ENCODE results near the gene SLC25A17.
"Not testable (repeated sequence)": the region's sequence is repeated elsewhere in the genome, so short reads cannot be mapped to it uniquely, and the experiment has no call there.

SLC25A17 gene

DNA sequence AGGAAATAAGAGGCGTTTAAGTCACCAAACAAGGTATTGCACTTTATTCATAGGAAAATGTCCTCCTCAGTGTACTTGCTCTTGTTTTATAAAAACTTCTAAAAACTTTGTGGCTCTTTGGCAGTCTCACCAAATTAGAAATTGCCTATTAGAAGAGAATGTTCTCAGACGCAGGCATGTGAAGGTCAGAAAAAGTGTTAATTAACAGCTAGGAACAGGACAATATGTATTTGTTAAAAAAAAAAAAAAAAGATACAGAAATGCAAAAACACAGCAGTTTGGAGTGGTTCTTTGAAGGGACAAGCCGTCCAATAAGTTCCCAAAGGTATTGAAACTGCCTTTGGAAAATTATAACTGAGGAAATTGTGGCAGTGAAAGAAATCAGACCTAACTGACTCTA lies 67.9 kb downstream of the SLC25A17 start:
- no peak for DNase-seq

DNA sequence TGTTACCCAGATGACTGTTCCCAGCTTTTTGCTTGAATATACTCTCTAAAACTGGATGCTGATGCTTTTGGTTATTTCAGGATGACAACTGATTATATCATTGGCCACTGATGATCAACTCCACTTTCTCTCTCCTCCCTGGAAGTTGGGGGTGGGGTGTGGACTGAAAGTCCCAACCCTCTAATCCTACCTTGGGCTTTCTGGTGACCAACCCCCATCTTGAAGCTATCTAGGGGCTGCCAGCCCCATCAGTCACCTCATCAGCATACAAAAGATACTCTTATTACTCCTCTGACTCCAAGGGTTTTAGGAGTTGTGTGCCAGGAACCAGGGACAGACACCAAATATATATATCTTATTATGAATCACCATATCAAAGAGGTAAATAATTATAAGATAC lies 69.3 kb downstream of the SLC25A17 start:
- DNase-seq: no peak

DNA sequence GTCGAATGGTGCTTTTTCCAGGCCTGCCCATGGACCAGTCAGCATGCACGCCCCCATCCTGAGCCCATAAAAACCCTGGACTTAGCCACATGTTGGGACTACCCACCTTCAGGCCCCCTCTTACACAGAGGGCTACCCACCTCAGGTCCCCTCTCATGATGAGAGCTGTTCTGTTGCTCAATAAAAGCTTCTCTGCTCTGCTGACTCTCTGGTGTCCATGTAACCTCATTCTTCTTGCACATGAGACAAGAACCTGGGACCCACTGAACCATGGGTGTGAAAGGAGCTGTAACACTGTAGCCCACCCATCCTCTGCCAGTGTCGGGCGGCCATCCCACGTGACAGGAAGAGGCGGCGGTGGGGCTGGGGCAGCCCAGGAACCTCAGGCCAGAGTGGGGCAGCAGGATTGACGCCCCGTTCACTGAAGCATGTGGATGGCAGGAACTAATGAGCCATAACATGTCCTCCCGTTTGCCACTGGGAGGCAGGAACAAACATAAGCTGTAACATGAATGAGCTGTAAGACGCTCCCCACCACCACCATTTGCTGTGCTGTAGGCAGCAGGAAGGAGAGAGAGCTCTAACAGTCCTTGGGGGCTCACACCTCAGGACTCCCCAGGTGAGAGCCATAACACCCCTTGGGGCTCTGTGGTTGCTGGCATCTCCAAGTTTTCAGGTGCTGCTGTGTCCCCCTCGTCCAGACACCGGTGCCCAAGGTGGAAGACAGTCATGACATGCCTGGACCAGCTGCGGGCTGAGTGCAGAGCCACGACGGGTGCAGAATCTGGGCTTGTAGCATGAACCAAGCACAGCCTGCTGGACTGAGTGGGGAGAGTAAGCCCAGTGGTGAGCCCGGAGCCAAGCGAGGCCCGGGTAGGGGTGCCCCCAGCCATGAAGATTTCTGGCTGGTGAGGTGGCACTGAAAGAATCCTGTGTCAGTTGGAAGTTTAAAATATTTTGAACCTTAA lies 70.5 kb downstream of the SLC25A17 start:
- no peak for DNase-seq

DNA sequence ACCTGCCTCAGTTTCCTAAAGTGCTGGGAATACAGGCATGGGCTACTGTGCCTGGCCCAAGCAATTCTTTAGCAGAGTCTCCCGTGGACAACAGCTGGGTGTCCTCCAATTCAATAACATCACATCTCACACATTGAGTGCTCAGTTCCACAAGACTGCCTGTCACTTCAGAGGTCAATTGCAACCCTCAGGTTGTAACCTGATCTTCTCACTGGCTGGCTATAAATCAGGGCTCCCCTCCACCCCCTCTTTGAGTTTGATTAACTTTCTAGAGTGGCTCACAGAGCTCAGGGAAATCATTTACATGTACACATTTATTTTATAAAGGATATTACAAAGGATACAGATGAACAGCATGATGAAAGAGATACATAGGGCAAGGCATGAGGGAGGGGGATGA lies 71.8 kb downstream of the SLC25A17 start:
- DNase-seq: no peak

DNA sequence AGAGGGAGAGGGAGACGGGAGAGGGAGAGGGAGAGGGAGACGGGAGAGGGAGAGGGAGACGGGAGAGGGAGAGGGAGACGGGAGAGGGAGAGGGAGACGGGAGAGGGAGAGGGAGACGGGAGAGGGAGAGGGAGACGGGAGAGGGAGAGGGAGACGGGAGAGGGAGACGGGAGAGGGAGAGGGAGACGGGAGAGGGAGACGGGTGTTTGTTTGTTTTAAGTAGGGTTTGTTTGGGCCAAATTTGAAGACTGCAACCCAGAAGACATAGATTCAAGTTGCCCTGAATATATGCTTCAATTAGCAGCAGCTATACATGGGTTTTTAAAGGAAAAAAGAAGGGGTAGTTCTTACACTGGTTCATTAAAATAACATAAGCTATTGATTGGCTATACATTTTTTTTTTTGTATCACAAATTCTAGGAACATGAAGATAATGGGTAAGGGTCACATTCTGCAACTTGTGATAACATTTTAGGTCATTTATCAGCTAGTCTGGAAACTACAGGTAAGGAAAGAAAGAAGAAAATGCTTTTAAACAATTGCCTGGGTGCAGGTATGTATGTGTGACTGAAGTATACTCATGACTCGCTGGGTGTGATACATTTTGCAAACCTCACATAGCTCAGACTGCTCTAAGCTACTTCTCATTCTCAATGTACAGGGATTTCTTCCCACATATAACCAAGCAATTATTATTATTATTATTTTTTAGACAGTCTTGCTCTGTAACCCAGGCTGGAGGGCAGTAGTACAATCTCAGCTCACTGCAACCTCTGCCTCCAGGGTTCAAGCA lies 72.5 kb downstream of the SLC25A17 start:
- DNase-seq: no peak

DNA sequence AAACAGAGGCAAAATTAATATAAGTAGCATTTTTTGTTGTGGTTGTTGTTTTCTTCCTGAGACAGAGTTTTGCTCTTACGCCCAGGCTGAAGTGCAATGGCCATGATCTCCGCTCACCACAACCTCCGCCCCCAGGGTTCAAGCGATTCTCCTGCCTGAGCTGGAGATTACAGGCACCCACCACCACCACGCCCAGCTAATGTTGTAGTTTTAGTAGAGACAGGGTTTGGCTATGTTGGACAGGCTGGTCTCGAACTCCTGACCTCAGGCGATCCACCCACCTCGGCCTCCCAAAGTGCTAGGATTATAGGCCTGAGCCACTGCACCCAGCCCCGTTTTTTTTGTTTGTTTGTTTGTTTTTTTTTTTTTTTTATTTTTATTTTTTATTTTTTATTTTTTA lies 75.4 kb downstream of the SLC25A17 start:
- DNase-seq: no peak

DNA sequence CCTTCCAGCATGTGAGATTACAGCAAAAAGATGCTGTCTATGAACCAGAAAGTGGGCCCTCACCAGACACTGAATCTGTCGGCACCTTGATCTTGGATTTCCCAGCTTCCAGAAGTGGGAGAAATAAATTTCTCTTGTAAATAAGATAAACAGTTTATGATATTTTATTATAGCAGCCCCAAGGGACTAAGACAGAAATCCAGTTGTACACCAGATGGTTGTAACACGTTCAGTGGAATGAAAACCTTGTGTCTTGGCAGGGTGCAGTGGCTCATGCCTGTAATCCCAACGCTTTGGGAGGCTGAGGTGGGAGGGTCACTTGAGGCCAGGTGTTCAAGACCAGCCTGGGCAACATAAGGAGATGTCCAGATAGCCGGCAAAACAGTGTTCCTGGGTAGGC lies 78.0 kb downstream of the SLC25A17 start:
- no peak for DNase-seq

DNA sequence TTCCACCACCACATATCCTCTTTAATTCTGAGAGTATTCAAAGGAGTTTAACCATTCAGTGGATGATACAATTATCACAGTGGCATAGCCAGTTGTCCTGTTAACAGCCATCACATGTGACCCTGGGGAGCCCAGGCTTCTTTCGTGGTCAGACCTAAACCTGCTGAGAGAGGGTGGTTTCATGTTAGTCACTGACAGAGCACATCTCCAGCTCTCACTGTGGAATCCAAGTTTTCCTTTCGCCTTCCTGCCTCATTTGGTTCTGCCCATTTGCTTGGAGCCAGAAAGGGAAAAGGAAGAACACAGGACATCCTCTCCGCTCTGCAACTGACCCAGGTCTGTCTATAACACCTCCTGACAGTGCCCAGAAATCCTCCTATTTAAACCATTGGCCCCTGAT lies 79.4 kb downstream of the SLC25A17 start:
- no peak for DNase-seq

DNA sequence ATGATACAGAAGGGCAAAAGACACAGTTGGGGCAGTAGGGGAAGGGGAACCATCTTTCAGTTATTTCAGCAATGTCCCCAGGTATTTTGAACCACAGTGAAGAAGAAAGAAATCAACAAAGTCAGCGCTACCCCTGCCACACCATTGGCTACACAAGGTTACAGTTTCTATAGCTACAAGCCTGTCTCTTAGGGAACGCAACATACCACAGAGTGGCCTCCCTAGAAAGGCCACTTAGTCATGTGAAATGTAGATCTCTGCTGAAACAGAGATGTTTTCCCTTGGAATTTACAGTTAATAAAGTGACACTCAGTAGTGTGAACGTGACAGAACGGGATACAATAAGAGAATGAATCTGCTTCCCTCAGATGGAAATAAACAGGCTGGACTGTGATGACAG lies 85.2 kb downstream of the SLC25A17 start:
- no peak for DNase-seq

DNA sequence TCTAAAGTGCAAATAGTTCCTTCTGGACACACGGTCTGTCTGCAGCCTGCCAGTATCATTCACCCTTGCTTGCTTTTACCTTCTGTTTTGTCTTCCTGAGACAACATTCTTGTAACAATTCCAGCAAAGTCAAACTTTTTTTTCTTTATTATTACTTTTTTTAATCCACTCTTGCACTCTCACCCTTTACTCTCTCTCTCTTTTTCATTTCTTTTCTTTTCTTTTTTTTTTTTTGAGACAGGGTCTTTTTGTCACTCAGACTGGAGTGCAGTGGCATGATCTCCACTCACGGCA lies 86.2 kb downstream of the SLC25A17 start:
- DNase-seq: no peak

DNA sequence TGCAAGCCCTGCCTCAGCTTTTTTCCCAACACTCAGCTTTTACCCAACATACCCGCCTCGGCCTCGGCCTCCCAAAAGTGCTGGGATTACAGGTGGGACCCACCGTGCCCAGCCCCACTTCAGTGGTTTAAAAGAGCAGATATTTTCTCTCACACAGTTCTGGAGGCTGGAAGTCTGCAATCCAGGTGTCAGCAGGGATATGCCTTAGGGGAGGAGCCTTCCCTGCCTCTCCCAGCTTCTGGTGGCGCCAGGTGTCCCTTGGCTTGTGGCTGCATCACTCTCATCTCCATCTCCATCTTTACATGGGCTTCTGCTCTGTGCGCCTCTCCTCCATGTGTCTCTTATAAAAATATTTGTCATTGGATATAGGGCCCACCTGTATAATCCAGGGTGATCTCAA lies 89.9 kb downstream of the SLC25A17 start:
- no peak for DNase-seq

DNA sequence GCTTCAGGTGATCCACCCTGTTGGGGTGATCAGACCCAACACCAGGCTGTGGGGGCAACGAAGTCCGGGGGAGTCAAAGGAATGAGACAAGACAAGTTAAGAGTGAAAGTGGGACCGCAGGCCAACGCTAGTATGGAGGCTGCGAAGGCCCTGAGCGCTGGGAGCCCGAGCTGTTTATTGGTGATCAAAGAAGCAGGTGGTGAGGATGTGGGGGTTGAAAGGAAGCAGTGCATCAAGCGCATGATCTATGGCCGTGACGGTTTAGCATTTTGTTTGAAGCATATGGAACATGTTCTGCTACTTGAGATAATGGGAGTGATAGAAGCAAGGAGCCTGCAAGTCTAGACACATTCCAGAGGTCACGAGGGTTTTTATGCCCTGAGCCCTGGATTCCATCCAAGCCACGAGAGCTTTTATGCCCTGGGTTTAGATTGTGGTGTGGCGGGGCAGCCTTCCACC lies 90.4 kb downstream of the SLC25A17 start:
- DNase-seq: peak; percentile 25

DNA sequence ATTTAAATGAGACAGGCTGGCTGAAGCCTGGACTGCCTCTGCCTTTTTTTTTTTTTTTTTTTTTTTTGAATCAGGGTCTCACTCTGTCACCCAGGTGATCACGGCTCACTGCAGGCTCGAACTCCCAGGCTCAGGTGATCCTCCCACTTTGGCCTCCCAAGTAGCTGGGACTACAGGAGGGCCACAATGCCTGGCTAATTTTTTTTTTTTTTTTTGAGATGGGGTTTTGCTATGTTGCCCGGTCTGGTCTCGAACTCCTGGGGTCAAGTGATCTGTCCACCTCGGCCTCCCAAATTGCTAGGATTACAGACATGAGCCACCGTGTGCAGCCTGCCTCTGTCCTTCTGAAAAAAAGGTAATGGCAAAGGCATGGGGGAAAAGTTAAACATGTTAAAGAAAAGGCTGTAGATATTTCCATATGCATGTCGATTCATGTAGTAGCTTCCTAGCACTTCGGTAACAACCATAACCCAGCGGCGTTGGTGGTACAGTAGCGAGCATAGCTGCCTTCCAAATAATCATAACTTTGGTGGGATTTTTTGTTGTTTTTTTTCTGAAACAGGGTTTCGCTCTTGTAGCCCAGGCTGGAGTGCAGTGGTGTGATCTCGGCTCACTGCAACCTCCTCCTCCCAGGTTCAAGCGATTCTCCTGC lies 91.1 kb downstream of the SLC25A17 start:
- no peak for DNase-seq

DNA sequence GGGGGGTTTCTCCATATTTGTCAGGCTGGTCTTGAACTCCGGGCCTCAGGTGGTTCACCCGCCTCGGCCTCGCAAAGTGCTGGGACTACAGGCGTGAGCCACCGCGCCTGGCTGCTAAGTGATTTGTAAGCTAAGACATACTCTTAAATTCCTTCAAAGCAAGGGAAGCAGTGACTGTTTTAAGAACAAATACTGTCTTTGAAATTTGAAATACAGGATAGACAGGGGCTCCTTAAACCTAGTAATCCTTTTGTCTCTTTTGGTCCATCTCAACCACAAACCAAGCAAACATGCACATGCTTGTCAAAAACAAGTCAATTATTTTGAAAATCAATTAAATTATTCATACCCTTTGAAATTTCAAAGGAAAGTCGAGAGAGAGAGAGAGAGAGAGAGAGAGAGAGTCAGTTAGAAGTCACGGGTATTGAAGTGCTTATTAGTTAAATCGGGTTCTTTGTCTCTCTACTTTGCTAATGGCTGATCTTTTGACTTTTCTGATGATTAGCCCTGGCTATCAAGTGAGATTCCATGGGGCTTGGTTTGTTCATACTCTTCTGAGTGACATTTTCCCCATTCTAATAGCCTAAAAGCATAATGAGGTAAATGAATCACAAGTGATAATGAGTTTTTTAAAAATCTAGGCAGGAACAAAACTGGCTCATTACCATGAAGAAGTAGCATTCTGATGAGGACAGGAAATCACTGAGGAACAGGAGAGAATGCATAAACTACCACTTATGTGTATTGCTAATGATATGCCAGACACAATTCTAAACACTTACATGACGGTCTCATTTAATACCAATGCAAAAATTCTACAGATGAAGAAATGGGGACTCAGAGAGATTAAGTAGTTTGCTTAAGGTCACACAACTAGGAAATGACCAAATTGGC lies 91.8 kb downstream of the SLC25A17 start:
- no peak for DNase-seq

DNA sequence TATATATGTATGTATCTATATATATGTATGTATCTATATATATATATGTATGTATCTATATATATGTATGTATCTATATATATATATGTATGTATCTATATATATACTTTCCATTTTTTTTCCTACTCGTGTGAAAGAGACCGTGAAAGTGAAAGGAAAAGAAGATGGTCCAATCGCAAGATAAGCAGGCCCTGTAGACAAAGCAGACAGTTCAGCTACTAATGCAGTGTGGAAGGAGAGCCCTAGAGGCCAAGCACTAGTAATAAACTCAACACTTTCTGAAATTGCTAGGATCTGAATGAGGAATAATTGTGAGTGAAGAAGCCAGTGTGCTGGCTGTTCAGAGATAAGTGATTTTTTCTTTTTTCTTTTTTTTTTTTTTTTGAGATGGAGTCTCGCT lies 92.6 kb downstream of the SLC25A17 start:
- no peak for DNase-seq

DNA sequence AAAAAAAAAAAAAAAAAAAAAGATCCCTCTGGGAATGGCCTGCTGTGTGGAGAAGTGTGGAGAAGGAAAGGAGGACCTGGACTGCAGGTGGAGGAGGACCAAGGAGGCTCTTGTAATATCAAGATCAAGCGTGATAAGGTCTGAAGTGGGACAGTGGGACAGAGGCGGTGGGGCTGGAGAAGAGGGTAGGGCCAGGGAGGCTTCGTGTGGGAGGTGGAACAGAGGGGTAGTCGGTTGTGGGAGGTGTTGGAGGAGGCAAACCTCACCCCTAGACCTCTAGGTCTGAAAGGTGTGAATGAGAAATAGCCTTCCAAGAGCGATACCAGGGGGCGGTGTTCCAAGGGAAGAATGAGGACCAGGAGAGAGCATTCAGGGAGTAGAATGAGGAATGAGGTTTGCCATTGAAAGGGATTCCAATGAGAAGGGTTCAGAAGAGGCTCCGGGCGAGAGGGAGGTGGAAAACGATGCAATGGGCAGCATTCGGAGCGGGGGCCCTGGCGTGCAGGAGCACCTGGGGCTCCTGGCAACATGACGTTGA lies 95.7 kb downstream of the SLC25A17 start:
- no peak for DNase-seq

DNA sequence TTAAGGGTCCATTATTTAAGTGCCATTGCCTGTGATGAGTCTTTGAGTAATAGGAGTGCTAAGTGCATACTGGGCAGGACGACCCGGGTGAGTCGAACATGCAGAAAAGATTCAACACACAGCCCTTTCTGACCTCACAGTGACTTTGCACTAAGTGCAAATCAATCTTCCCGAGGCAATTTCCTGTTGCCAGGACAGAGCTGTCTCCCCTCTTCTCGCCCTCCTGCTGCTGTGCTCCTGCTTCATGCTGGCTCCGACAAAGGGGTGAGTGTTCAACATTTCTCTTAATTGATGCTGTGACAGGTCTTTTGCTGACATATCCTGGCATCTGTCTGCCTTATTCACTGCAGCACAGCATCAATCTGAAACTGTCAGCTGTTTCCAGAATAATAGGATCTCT lies 97.9 kb downstream of the SLC25A17 start:
- DNase-seq: no peak

DNA sequence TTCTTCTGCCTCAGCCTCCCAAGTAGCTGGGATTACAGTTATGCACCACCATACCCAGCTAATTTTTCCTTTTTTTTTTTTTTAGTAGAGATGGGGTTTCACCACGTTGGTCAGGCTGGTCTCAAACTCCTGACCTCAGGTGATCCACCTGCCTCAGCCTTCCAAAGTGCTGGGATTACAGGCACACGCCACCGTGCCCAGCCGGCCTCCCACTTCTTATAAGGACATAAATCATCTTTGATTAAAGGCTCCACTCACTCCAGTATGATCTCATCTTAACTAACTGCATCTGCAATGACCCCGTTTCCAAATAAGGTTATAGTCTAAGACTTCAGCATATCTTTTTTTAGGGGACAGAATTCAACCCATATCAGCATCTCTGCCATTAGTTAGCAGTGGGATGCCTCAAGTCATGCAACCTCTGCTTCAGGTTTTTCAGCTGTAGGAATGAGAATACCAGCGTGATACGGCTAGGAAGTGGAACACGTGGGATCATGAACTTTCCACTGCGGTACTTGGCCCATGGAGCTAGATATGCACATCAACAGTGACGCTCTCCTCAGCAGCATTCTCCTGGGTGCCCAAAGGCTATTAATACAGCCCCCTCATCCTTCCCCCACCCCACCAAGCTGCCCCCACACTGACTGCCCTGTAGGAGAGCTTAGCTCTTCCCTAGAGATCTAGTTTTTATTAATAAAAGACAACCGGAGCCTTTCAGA lies 98.4 kb downstream of the SLC25A17 start:
- no peak for DNase-seq

DNA sequence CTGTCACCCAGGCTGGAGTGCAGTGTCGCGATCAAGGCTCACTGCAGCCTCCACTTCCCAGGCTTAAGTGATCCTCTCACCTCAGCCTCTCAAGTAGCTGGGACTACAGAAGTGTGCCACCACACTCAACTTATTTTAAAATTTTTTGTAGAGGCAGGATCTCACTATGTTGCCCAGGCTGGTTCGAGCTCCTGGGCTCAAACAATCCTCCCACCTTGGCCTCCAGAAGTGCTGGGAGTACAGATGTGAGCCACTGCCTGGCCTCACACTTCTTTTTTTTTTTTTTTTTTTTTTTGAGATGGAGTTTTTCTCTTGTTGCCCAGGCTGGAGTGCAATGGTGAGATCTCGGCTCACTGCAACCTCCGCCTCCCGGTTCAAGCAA lies 99.0 kb downstream of the SLC25A17 start:
- not testable (repeated sequence) for DNase-seq
